Hematopoietic multipotent progenitor cell treated with erythropoietin and hydrocortisone succinate and interleukin-3 and kit ligand, for 8 days (in vitro differentiated cells): ENCODE results near the gene MON1B.
"Not testable (repeated sequence)": the region's sequence is repeated elsewhere in the genome, so short reads cannot be mapped to it uniquely, and the experiment has no call there.

Experiments used
- DNase-seq: peaks from one replicate; pipeline ENCODE4 v3.0.0-alpha.2; 2015

Gene MON1B

GRCh38 chr16:77199211-77199610 lies 8.2 kb downstream of the MON1B start, which contains the start of gene SYCE1L:
TSS of gene SYCE1L (plus strand) at chr16:77199408. CDS start at chr16:77199452, 44 bp downstream.
- no peak for DNase-seq

- no peak for DNase-seq
Measured at GRCh38 chr16:77206533-77206932, 15.5 kb downstream of the MON1B start.

DNA sequence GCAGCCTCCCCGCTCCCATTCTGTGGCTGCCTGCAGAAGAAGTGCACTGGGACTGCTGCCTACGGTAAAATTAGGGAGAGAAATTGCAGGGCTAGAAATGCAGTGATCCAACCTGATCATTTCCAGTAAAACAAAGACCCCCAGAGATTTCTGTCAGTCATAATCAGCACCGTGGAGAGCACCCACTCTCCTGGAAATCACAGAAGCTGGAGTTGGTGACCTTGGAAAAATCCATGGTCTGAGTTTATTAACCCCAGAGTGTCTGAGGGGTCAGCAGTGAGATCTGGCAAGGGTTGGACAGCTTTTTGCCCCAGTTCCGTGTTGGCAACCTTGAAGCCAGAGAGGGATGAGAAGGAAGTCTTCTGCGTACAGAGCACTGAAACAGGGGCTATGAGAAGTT lies 16.0 kb downstream of the MON1B start:
- no peak for DNase-seq

DNA sequence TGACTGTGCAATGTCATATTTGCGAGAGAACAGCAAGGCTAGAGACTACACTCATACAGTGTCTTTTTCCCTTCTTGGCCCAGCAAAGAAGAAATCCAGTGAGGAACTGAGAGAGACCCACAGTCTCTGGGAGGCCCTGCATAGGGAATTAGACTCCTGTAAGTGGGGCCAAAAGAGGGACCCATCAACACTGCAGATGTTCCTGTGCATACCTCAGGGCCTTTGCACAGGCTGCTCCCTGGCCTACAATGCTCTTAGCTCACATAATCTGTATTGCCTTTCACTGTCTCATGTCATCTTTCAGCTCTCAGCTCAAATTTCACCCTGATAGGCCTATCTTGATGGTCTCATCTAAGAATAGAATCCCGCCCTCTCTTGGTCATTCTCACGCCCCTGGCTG lies 17.4 kb downstream of the MON1B start:
- DNase-seq: no peak

DNA sequence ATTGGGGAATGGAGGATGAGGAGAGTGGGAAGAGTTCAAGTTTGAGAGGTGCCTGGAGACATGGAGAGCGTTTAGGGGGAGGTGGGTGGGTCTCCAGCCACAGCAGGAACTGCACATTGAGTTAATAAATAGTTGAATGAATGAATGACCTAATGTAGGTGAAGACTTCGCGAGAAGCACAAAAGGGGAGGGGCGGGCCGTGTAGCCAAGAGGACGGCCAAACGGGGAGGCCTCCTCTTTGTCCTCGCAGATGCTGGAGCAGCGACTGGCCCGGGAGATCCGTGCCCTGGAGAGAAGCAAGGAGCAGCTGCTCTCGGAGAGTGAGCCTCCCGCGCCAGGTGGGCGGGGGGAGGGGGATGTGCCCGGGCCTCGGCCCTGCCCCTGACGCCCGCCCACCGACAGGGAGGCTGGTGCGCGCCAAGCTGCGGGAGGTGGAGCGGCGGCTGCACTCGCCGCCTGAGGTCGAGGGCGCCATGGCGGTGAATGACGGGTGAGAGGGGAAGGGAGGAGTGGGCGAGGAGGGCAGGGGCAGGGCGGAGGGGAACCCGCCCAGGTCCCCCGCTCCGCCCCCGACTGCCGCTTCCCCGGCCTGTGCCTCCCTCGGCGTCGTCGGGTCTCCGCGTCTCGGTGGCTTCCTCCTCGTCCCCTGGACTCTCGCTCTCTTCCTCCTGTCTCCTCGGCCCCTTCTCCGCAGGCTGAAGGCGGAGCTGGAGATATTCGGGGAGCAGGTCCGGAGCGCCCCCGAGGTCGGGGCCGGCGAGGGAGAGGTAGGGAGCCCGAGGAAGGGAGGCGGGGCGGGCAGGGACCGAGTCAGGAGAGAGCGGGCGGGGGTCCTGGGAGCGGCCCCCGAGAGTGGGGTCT lies 21.1 kb downstream of the MON1B start:
- DNase-seq: peak; percentile 35

GRCh38 chr16:77212741-77213541 lies 22.0 kb downstream of the MON1B start:
- DNase-seq: peak; percentile 38

GRCh38 chr16:77213542-77214106 lies 22.6 kb downstream of the MON1B start:
- no peak for DNase-seq

GRCh38 chr16:77214411-77215138 lies 23.6 kb downstream of the MON1B start:
- no peak for DNase-seq

- no peak for DNase-seq
Measured at GRCh38 chr16:77219437-77219836, 28.4 kb downstream of the MON1B start.

GRCh38 chr16:77220427-77220826 lies 29.4 kb downstream of the MON1B start:
- DNase-seq: no peak

- DNase-seq: no peak
Measured at GRCh38 chr16:77221482-77221881, 30.5 kb downstream of the MON1B start.

DNA sequence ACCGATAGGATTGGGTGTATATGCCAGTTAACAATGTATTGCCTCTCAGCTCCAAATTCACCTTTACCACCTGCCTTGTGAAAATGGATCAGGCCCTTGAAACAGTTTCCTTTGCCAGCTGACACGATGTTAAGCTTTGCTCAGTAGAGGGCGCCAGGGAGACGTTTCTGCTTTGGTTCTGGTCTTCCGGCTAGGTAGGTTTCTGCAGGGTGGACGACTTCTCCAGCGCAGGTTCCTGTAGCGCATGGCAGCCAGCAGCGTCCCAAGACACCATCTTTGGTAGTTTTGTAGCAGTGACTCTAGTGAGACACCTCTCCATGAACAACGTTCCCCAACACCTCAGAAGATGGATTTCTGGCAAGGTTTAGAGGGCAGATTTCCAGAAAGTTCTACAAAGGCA lies 32.2 kb downstream of the MON1B start:
- peak; percentile 46 for DNase-seq

- DNase-seq: no peak
Measured at GRCh38 chr16:77225182-77225581, 34.2 kb downstream of the MON1B start.

DNA sequence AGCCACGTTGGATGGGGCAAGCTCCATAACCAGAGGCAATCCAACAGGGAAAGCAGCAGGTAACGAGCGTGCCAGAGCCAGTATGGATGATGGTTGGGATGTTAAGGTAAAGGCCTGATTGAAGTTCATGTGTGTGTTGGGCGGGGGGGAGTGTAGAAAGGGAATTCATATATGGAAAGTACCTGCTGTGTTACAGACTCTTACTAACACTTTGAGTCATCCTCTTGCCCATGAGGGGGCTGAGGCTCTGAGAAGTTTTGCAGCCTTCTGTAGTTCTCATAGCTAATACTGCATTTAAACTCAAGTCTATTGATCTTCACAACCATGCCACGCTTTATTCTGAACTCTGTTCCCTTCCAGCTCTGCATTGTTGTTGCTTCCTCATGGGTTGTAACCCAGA lies 36.8 kb downstream of the MON1B start:
- no peak for DNase-seq

- no peak for DNase-seq
Measured at GRCh38 chr16:77231047-77231446, 40.1 kb downstream of the MON1B start.

- no peak for DNase-seq
Measured at GRCh38 chr16:77233799-77234519, 43.0 kb downstream of the MON1B start.

DNA sequence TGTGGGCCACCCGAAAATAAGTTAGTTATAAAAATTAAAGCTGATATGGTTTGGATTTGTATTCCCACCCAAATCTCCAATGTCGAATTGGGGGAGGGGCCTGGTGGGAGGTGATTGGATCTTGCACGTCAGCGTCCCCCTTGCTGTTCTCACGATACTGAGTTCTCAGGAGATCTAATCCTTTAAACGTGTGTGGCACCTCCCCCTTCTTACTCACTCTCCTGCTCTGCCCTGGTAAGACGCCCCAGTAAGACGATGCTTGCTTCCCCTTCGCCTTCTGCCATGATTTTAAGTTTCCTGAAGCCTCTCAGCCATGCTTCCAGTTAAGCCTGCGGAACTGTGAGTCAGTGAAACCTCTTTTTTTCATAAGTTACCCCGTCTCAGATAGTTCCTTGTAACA lies 43.6 kb downstream of the MON1B start:
- no peak for DNase-seq

DNA sequence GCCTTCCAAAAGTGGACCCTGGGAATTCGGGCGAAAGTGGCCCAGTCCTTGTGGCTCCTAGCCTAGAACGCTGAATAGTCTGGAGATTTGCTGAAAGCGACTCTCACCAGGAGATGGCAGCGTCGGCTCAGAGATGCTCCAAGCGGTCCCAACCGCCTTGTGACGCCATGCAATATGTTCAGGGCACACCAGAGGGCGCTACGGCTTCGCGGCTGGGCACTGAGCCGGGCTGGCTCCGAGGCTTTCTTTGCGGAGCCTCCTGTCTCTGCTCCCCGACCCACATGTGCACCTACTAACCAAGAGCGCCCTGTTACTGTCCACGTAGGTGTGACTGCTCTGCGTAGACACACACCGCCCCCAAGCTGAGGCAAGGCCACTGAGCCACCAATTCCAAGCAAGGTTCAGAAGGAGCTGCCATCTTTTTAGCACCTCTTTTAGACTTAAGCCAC lies 45.1 kb downstream of the MON1B start:
- DNase-seq: peak; percentile 82

GRCh38 chr16:77238593-77238992 lies 47.6 kb downstream of the MON1B start:
- DNase-seq: no peak

DNA sequence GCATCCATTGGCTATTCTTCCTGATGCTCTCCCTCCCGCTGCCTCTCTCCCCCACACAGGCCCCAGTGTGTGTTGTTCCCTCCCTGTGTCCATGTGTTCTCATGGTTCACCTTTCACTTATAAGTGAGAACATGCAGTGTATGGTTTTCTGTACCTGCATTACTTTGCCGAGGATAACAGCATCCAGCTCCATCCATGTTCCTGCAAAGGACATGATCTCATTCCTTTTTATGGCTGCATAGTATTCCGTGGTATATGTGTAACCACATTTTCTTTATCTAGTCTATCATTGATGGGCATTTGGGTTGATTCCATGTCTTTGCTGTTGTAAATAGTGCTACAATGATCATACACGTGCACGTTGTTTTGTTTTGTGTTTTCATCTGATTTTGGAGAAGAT lies 51.5 kb downstream of the MON1B start:
- DNase-seq: not testable (repeated sequence)

DNA sequence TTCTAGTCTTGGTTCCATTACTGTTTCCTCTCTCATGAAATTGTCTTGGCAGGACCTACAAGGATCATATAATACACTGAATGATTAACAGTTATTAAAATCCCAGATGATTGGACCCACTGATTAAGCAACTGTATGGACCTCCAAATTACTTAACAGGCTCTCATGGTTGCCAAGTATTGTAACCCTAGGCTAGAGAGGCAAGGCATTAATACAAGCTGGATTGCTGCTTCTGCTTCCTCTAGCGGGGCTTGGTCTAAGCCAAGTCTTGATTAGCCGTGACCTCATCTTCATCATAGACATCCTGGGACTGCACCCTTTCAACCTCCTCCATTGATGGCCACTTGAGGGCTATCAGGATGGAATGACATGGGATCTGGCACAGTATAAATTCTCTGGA lies 55.2 kb downstream of the MON1B start:
- no peak for DNase-seq

GRCh38 chr16:77250400-77250799 lies 59.4 kb downstream of the MON1B start:
- DNase-seq: no peak
